DMS79 treated with DMSO at 0.1 percent for 48 hours (cell line): ENCODE measurements around the gene KCTD1.

Experiments
- DNase-seq: peaks from one replicate; lab custom pipeline; 2025; lab: John Stamatoyannopoulos, UW

KCTD1 gene

GRCh38 chr18:26480897-26481795, 67.2 kb downstream of the KCTD1 start:
- no peak for DNase-seq

- no peak for DNase-seq
These were observed 68.7 kb downstream of the KCTD1 start for GRCh38 chr18:26479681-26480079.

- no peak for DNase-seq
These were observed 69.2 kb downstream of the KCTD1 start for GRCh38 chr18:26479065-26479680.

GRCh38 chr18:26477828-26478466, 70.4 kb downstream of the KCTD1 start:
- DNase-seq = no peak

GRCh38 chr18:26476697-26477096, 71.7 kb downstream of the KCTD1 start:
- DNase-seq = no peak

DNA sequence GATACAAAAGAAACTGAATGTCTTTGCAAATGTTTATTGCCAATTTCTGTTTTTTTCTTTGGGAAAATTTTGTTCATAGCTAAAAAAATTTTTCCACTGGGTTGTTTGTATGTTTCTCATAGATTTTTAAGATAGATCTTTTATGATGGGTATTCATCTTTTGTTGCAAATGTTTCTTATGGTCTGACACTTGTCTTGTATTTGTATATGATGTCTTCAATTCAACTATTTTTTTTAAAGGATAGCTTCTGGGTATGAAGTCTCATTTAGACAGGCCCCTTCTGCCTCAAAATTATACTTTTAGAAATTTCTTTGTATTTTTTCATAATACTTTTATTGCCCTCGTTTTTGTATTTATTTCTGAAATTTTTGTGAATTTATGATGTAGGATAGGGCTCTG, 73.8 kb downstream of the KCTD1 start:
- no peak for DNase-seq

DNA sequence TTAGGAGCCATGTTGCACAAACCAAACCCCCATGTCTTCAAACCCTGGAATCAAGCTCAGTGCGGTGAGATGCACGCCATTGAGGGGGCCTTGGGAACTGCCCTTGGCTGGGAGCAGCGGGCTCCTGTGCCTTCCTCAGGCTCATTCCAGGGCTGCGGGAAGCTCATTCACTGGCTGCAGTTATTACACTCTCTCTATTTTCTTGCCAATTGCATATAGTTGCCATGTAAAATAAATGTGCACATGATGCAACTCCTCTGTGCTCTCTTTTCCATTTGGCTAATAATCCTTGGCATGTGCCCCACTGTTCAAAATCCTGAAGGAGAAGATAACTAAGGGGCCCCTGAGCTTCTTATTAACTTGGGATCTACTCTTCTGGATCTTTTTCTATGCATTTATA, 74.7 kb downstream of the KCTD1 start:
- no peak for DNase-seq

GRCh38 chr18:26471826-26472225, 76.5 kb downstream of the KCTD1 start:
- no peak for DNase-seq

DNA sequence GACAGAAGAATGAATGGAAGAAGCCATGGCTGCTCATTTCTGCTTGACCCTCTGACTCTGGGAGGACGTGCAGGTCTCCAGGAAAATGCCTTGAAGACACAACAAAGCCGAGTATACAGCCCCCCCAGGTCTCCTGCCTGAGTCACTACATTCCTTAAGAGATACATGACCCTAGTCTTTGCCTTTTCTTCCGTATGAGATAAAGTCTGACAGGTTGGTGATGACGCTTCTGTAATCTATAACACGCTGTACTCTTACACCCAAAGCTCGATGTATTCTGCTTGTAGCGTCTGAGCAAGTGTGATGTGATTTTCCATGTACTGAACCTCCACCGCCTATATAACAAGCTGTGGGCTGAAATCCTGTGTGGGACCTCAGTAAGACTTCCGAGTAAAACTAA, 77.3 kb downstream of the KCTD1 start:
- no peak for DNase-seq

- peak; percentile 72 for DNase-seq
These were observed 78.2 kb downstream of the KCTD1 start for GRCh38 chr18:26470011-26470637.

DNA sequence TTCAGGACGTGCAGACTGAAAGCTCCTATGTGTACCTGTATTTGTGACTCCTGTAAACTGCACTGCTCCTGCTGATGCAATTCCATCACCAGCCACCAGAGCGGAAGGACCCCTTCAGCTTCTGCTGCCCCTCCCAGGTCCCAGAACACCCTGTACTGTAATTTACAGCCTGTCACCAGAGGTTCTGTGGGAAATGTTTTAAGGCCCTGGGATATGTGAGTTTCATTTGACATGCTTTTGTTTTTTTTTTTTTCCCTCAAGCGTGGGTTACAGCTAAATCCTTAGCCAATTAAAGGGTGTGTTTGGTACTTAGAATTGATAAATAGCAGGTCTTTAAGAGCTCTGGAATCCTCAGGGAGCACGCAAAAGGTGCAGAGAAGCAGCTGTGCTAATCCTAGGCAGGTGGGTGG, 79.4 kb downstream of the KCTD1 start:
- peak; percentile 69 for DNase-seq

GRCh38 chr18:26466026-26466425, 82.3 kb downstream of the KCTD1 start:
- no peak for DNase-seq

DNA sequence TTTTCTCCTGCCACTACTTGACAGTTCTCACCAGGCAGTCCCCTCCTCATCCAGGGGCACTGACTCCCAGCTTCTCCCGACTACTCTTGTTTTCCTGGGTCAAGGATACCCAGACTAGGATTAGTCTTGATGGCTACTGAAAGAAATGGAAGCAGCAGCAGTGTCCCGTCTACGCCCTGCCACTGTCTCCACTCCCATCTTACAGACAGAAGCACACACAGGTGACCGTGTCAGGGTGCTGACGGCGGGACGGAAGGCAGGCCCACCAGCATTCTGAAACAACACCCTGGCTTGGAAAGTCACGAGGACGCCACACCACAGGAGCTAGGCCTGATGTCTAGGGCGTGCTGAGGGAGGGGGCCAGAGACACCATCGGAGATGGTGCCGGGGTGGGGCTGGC, 82.9 kb downstream of the KCTD1 start:
- DNase-seq = no peak

- DNase-seq = no peak
These were observed 84.0 kb downstream of the KCTD1 start for GRCh38 chr18:26464128-26465011.

- no peak for DNase-seq
These were observed 86.0 kb downstream of the KCTD1 start for GRCh38 chr18:26462355-26462754.

GRCh38 chr18:26461405-26461804, 86.9 kb downstream of the KCTD1 start:
- peak; percentile 13 for DNase-seq

GRCh38 chr18:26460449-26461091, 87.8 kb downstream of the KCTD1 start:
- peak; percentile 80 for DNase-seq

GRCh38 chr18:26459884-26460283, 88.5 kb downstream of the KCTD1 start:
- DNase-seq = no peak

GRCh38 chr18:26459340-26459739, 89.0 kb downstream of the KCTD1 start:
- no peak for DNase-seq

DNA sequence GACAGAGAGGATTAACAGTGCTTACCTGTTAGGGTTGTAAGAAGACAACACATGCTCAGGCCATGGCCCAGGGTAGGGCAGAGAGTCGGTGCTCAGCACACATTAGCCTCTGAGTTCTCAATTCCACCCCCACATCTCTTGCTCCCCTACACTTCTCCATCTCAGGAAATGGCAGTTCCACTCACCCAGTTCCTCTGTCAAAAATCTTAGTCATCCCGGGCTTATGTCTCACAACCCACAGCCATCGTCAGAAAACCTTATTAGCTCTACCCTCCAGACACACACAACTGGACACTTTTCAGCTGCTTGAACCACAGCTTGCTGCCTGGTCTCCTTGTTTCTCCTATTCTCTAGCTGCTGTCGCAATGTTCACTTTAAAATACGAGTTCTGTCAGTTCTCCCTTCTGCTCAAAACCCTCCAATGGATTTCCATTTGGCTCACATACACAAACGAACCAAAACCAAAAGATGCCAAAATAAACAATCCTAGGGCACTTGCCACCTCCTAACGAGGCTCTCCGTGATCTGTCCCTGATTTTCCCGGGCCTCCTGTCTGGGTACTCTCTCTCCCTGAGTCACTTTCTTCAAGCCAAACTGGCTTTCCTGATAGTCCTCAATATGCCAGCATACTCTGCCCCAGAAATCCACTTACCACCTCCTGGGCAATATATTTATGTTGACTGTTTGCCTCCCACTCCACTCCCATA, 89.7 kb downstream of the KCTD1 start:
- no peak for DNase-seq
